Measurements from ENCODE around the gene SYNE3.

Gene SYNE3

GRCh38 chr14:95541346-95541745 lies 24.9 kb upstream of the SYNE3 start:
- DNase-seq (ENCODE audit: low spot score), result no peak

- DNase-seq (ENCODE audit: low spot score), result no peak
Measured at GRCh38 chr14:95540236-95540855, 23.9 kb upstream of the SYNE3 start.

GRCh38 chr14:95538801-95539509 lies 22.5 kb upstream of the SYNE3 start:
- DNase-seq (ENCODE audit: low spot score), result no peak

- DNase-seq (ENCODE audit: low spot score), result no peak
Measured at GRCh38 chr14:95537298-95538089, 21.0 kb upstream of the SYNE3 start.

GRCh38 chr14:95536671-95537070 lies 20.2 kb upstream of the SYNE3 start:
- no peak for DNase-seq (ENCODE audit: low spot score)

- no peak for DNase-seq (ENCODE audit: low spot score)
Measured at GRCh38 chr14:95536036-95536593, 19.7 kb upstream of the SYNE3 start.

GRCh38 chr14:95535226-95536021 lies 19.0 kb upstream of the SYNE3 start:
- DNase-seq (ENCODE audit: low spot score), result no peak

GRCh38 chr14:95534299-95535225 lies 18.1 kb upstream of the SYNE3 start, which contains the start of gene GLRX5:
GLRX5 (plus strand) TSS chr14:95535050; CDS start chr14:95535090, 40 bp downstream.
- DNase-seq (ENCODE audit: low spot score), result peak; percentile 99

GRCh38 chr14:95533822-95534221 lies 17.4 kb upstream of the SYNE3 start:
- no peak for DNase-seq (ENCODE audit: low spot score)

- DNase-seq (ENCODE audit: low spot score), result no peak
Measured at GRCh38 chr14:95533391-95533821, 17.0 kb upstream of the SYNE3 start.

GRCh38 chr14:95531969-95532368 lies 15.5 kb upstream of the SYNE3 start:
- no peak for DNase-seq (ENCODE audit: low spot score)

GRCh38 chr14:95531473-95531872 lies 15.0 kb upstream of the SYNE3 start:
- peak; percentile 83 for DNase-seq (ENCODE audit: low spot score)

- no peak for DNase-seq (ENCODE audit: low spot score)
Measured at GRCh38 chr14:95530473-95531276, 14.2 kb upstream of the SYNE3 start.

- DNase-seq (ENCODE audit: low spot score), result no peak
Measured at GRCh38 chr14:95529216-95529615, 12.8 kb upstream of the SYNE3 start.

- DNase-seq (ENCODE audit: low spot score), result peak; percentile 70
Measured at GRCh38 chr14:95527387-95528002, 11.0 kb upstream of the SYNE3 start.

GRCh38 chr14:95526483-95527386 lies 10.3 kb upstream of the SYNE3 start:
- DNase-seq (ENCODE audit: low spot score), result no peak

- DNase-seq (ENCODE audit: low spot score), result no peak
Measured at GRCh38 chr14:95525999-95526398, 9.5 kb upstream of the SYNE3 start.
